ENCODE measurements around the gene PLD6.
"Not testable (repeated sequence)": the region's sequence is repeated elsewhere in the genome, so short reads cannot be mapped to it uniquely, and the experiment has no call there.

PLD6 gene

GRCh38 chr17:17172990-17173389, 33.1 kb downstream of the PLD6 start:
- no peak for DNase-seq

GRCh38 chr17:17172001-17172939, 33.9 kb downstream of the PLD6 start:
- DNase-seq, result no peak

GRCh38 chr17:17171186-17171585, 34.9 kb downstream of the PLD6 start:
- DNase-seq, result no peak

- no peak for DNase-seq
Observed at GRCh38 chr17:17170346-17170985, 35.7 kb downstream of the PLD6 start.

DNA sequence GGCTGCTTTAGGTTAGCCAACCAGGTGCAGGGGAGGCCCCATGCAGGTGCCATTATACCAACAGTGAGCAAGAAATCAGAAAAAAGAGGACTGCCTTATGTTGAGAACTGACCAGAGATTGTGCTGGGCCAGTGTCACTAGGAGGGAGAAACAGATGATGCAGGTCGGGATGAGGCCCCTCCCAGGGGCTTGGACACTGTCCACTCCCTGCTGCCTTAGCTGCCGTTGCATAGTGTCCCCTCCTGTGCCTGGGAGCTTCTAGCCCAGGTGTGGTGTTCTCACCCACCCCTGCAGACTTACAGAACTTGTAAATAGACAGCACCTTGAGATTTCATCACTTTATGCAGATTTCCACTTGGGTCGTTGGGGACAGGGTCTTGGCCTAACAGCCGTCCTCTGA, 36.7 kb downstream of the PLD6 start:
- no peak for DNase-seq

GRCh38 chr17:17168401-17168800, 37.7 kb downstream of the PLD6 start:
- DNase-seq, result no peak

DNA sequence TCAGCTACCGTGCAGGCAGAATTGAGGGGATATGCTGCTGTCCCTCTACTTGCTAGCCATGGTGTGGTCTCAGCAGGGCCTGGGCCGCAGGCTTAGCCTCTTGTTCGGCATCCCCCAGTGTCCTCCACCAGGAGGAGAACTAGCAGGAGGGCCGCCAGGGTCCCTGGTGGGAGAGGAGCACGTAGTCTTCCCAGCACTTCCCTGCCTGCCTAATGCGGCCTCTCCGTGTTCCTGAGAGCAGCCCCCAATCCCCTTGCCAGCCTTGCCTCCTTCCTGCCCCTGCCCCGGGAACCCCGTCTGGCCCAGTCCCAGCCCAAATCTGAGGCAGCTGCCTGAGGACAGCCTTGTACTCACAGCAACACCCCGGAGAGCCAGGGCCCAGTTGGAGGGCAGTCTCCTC, 38.1 kb downstream of the PLD6 start:
- DNase-seq, result no peak

DNA sequence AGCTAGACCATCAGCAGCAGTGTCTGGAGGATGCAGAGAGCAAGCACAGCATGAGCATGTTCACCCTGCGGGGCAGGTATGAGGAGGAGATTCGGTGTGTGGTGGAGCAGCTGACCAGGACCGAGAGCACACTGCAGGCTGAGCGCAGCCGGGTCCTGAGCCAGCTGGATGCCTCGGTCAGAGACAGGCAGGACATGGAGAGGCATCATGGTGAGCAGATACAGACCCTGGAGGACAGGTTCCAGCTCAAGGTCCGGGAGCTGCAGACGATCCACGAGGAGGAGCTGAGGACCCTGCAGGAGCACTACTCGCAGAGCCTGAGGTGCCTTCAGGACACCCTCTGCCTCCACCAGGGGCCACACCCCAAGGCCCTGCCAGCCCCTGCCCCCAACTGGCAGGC, 38.8 kb downstream of the PLD6 start:
- no peak for DNase-seq

DNA sequence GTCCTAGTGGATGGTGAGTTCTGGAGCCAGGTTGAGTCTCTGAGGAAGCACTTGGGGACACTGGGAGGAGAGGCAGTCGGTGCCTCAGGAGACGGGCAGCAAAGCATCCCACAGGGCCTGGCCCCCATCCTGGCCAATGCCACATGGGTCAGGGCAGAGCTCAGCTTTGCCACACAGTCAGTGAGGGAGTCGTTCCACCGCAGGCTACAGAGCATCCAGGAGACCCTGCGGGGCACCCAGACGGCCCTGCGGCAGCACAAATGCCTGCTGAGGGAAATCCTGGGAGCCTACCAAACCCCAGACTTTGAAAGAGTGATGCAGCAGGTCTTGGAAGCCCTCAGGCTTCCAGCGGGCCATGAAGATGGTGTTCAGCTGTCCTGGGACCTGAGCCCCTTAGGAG, 39.7 kb downstream of the PLD6 start:
- DNase-seq, result no peak

DNA sequence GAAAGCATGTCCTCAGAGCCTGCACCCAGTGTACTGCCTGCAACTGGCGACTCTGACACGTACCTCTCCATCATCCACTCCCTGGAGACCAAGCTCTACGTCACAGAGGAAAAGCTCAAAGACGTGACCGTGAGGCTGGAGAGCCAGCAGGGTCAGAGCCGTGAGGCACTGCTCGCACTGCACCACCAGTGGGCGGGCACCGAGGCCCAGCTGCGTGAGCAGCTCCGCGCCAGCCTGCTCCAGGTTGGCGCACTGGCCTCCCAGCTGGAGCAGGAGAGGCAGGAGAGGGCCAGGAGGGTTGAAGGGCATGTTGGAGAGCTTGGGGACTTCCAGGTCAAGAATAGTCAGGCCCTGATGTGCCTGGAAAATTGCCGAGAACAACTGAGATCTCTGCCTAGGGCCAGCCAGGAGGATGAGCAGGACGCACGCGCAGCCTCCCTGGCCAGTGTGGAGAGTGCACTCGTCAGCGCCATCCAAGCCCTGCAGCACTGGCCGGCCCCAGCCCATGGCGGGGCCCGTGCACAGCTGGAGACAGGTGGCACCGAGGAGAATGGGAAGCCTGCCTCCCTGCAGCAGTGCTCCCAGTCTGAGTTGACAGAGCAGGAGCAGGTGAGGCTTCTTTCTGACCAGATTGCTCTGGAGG, 40.3 kb downstream of the PLD6 start:
- DNase-seq, result no peak

GRCh38 chr17:17164676-17165075, 41.5 kb downstream of the PLD6 start:
- DNase-seq, result no peak

DNA sequence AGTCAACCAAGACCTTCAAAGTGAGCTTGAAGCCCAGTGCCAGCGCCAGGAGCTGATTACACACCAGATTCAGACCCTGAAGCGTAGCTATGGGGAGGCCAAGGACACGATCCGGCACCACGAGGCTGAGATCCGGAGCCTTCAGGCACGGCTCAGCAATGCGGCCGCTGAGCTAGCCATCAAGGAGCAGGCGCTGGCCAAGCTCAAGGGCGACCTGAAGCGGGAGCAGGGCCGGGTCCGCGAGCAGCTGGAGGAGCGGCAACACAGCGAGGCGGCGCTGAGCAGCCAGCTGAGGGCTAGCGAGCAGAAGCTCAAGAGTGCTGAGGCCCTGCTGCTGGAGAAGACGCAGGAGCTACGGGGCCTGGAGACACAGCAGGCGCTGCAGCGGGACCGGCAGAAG, 42.0 kb downstream of the PLD6 start:
- DNase-seq, result no peak

GRCh38 chr17:17161759-17162158, 44.4 kb downstream of the PLD6 start:
- no peak for DNase-seq

DNA sequence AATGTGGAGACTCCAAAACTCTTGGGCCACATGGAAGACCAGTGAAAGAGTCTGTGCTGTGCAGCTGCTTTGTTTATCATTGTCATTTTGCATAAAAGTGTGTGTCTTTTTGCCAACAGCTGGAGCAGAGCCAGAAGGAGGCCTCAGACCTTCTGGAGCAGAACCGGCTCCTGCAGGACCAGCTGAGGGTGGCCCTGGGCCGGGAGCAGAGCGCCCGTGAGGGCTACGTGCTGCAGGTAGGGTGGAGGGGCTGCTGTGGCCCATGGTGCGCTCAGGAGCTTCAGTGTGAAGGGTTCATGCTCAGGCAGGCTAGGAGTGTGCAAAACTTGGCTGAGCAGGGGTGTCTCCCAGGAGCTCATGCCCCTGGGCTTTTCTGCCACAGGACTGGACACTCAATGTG, 45.0 kb downstream of the PLD6 start:
- no peak for DNase-seq

GRCh38 chr17:17159571-17159970, 46.6 kb downstream of the PLD6 start:
- no peak for DNase-seq

DNA sequence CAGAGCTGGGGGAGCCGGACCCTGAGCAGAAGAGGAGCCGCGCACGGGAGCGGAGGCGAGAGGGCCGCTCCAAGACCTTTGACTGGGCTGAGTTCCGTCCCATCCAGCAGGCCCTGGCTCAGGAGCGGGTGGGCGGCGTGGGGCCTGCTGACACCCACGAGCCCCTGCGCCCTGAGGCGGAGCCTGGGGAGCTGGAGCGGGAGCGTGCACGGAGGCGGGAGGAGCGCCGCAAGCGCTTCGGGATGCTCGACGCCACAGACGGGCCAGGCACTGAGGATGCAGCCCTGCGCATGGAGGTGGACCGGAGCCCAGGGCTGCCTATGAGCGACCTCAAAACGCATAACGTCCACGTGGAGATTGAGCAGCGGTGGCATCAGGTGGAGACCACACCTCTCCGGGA, 47.6 kb downstream of the PLD6 start:
- DNase-seq, result not testable (repeated sequence)

GRCh38 chr17:17157041-17157440, 49.1 kb downstream of the PLD6 start:
- DNase-seq, result no peak

GRCh38 chr17:17156511-17156910, 49.6 kb downstream of the PLD6 start:
- DNase-seq, result no peak

- no peak for DNase-seq
Observed at GRCh38 chr17:17156107-17156506, 50.0 kb downstream of the PLD6 start.

- DNase-seq, result no peak
Observed at GRCh38 chr17:17155568-17155967, 50.6 kb downstream of the PLD6 start.

GRCh38 chr17:17154981-17155380, 51.2 kb downstream of the PLD6 start:
- no peak for DNase-seq

DNA sequence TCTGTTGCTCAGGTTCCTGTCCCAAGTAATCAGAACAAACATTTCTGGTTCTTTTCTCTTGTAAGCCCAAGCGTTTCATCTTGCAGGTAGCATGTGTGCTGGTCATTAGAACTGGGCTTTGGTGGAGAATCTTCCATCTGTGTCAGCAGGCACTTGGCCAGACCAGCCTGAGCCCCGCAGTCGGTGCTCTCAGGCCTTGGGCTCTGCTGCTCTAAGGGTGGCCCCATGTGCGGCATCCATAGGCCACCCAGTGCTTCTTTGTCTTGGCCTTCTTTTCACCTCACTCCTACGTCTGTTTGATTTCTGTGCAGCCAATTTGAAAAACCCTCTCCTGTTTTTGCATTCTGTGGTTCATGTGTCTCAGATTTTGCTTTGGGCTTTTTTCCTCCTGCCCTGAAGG, 51.6 kb downstream of the PLD6 start:
- no peak for DNase-seq

DNA sequence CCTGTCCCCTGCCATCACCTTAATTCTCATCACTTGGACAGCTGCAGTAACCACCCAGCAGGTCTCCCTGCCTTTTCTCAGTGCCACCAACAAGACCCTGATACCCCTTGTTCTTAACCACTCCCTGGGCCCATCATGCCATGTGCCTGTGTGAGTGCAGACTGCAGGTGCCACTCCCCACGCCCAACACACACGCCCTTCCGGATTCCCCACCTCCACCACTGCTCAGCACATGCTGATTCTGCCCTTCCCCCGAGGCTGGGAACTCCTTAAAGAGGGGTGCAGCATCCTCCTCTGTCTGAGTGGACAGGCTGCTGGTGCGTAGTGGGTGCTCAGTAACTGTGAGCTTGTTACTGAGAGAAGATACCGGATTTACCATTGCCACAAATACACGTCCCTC, 52.4 kb downstream of the PLD6 start:
- DNase-seq, result no peak

DNA sequence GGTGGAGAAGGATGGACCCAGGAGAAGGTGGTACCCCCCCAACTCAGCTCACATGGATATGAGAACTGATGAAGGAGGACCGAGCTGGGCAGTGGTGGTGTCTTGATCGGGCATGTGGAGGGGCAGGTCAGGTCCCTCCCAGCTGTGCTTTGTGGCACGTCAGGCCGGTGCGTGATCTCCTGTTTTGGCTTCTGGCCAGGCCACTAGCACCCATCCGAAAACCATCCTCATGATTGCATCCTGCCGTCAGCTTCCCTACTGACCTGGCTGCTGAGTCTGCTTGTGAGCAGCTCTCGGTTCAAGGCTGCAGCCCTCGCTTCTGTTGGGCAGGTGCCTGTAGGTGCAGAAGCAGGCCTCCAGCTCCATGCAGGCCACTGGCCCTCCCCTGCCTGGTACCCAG, 53.1 kb downstream of the PLD6 start:
- DNase-seq, result no peak
